NCI-H82 treated with DMSO at 0.1 percent for 48 hours (cell line): Measurements from ENCODE around the gene KCTD11.

Source experiments
- DNase-seq: peaks from one replicate; lab custom pipeline; 2025; ENCODE audit not compliant: unreplicated experiment; lab: John Stamatoyannopoulos, UW

The KCTD11 gene

GRCh38 chr17:7374353-7374752 lies 22.4 kb downstream of the KCTD11 start:
- DNase-seq: no peak

DNA sequence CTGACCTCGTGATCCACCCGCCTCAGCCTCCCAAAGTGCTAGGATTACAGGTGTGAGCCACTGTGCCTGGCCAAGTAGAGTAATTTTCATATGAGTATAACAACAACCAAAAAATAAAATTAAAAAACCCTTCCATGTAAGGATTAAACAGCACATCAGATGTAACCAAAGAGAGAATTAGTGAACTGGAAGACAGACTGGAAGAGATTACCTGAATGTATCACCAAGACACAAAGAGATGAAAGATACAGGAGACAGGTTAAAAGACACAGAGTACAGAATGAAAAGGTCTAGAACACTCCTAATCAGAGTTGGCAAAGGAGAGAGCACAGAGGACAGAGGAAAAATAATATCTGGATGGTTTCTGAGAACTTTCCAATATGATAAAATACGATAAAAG lies 27.2 kb downstream of the KCTD11 start:
- no peak for DNase-seq

DNA sequence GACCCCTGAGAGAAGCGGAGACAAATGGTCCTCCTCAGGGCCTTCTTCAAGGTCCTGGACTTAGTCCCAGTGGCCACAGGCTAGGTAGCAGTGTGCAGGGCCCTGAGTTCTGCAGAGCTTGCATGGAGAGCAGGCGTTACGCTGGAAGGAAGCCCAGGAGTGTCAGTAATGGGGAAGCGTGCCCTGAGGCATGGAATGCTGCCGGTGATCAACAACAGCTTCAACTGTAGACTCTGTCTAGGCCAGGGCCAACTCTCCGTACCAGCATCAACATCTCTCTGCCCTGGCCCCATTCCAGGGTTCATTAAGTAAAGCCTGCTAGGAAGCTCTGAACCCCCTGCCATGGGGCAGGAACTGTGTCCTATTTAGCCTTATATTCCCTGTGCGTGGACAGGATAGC lies 28.4 kb downstream of the KCTD11 start:
- no peak for DNase-seq

GRCh38 chr17:7380855-7381683 lies 29.1 kb downstream of the KCTD11 start, which contains the start of gene TNK1:
TNK1 (plus strand) TSS chr17:7381089; CDS start chr17:7382927, 1,838 bp downstream.
- DNase-seq: no peak

- no peak for DNase-seq
Observed at GRCh38 chr17:7382901-7383300, 30.9 kb downstream of the KCTD11 start.

- DNase-seq: no peak
Observed at GRCh38 chr17:7383371-7383741, 31.4 kb downstream of the KCTD11 start.

GRCh38 chr17:7383742-7384488 lies 32.0 kb downstream of the KCTD11 start:
- peak; percentile 16 for DNase-seq

DNA sequence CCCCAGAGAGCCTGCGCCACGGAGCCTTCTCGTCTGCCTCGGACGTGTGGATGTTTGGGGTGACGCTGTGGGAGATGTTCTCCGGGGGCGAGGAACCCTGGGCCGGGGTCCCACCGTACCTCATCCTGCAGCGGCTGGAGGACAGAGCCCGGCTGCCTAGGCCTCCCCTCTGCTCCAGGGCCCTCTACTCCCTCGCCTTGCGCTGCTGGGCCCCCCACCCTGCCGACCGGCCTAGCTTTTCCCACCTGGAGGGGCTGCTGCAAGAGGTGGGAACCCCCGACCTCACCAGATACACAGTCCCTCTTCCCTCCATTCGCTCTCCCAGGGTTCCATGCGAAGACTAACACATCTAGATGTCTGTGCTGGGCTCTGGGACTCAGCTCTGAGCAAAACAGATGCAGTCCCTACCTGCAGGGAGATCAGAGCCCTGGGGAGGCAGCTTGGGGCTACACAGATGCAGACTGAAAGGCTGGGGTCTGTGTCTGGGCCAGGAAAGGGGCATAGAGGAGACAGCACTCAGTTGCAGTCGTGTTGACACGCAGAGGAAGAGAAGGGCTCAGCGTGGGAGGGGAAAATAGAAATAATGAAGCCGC lies 32.6 kb downstream of the KCTD11 start:
- no peak for DNase-seq

DNA sequence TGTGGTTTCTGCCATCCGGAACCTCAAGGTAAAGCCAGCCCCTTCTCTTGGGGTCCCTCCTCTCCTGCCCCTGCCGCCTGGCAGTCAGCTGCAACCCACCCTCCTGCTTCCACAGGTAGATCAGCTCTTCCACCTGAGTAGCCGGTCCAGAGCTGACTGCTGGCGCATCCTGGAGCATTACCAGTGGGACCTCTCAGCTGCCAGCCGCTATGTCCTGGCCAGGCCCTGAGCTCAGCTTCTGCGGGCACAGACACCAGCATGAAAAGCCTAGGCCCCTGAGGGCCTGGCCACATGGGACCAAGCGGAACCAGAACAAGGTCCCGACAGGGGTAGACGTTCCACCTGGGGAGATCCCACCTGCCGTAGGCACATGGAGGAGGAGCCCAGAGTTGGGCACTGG lies 36.9 kb downstream of the KCTD11 start:
- DNase-seq: no peak

DNA sequence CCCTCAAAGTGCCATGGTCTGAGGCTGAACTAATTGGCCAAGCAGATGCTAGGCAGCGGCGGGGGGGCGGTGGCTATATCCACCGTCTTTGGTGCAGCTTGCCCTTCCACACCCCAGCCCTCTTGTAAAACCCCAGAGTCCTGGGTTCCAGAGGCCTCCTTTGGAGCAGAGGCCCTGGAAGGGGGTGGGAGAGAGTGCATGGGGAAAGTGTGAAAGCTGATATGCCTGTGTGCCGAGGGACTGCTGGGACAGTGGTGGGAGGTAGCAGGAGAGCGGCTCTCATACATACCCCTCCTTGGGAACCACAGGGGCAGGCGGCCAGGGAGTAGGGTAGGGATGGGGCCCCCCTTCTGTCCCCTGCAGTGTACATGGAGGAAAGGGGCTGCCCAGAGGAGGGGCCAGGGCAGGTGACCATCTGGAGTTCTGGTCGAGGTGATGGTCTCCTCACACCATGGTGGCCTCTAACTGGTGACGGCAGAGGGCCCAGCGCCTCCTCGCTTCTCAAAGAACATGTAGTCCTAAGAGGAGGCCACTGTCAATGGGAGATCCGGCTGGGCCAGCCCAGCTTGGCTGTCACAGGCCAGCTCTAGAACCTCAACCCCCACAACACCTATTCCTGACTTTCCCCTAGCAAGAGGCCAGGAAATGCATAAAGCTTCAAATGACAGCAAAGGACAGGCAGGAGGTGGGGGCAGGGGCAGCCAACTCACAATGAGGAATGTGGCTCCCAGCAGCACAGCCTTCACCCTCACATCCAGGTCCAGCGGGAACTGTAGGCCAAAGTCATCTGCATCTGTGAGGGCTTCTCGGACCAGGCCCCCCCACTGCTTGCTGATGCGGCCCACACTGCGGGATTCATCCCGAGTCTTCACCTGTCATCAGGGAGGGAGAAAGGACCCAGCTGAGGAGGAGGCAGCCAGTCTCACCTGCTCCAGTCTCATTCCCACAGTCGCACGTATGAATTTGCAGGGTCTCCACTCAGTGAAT lies 38.3 kb downstream of the KCTD11 start:
- DNase-seq: no peak

DNA sequence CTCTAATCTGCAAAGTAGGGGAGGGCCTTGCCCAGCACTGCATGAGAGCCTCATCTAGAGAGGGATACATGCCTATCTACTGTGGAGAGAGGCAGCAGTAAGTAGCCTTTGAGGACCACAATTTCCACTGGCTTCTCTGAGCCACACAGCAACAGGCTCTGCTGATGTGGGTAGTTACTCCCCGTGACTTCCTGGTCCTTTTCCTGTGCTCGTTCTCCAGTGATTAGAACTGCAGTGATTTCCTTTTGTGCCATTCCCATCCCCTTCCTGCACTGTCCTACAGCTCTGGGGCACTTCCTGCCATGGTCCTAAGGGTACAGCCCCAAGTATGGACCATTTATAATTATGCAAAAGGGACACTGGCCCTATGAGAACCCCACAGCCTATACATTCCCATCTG lies 39.3 kb downstream of the KCTD11 start:
- no peak for DNase-seq

DNA sequence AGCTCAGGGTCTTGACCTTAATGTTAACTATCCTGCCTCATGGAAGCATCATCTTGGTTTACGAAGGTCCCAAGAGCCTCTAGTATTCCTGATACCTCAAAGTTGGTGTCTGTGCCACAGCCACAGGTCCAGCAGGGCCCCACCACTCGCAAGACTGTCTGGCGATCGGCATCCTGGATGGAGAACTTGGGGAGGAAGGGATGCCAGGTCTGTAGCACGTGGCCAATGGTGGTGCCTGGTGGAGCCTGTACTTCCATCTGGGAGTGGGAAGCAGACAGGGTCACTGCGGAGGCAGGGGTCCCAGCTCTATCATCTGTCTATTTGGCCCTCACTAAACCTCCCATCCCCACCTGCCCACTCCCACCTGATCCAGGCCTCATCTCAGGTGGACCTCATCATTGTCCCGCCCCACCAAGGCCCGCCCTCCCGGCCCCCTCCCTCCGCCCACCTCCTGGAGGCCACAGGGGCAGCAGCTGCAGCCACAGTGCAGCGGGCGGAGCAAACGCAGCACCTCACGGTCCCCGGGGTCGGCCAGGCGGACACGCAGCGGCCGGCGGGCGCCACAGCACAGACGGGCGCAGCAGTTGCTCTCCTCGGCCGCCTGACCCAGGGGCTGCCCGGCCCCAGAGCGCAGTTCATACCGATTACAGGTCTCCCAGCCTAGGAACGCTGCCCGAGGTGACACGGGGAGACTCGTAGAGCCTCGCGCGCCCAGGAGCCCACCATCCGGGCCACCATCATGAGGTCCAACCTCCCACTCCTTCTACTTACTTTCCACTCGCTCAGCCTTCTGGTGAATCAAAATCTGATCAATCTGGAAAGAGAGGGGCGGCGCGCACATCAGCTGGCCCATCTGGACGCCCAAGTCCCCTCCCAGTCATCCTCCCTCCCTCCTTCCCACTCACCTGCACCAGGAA lies 41.0 kb downstream of the KCTD11 start:
- no peak for DNase-seq

DNA sequence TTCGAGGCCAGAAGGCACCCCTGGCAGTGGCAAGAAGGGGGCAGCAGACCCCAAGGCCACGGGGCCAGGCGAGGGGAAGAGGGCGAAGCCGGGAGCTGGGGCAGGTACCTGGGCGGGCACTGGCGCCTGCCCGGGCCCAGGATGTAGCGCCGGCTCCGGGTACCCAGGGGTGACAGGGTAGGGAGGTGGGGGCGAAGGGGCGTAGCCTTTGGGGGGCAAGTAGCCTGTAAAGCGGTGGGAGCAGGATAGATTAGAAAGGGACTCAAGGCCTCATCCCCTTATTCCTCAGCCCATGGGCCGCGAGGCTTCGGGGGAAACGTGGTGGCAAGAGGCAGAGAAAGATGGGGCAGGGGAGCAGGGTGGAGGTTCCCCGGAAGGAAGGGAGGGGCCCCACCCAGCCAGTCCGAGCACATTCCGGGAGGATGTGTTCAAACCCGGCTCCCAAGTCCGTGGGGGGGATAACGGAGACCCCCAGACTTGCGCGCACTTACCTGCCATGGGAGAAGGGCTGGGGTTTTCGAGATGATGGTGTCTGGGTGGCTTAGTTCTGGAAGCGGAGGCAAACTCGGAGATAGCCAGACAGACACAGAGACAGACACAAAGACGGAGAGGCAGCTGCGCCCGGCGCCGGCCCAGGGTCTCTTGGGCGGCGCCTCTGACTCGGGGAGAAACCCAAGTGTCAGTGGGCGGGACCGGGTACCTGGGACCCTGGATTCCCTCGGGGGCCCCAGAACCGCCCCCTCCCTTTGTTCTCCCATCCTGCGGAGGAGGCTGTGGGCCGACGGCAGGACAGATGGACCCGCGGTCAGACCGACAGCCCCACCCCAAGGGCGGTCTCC lies 41.9 kb downstream of the KCTD11 start:
- DNase-seq: peak; percentile 19

DNA sequence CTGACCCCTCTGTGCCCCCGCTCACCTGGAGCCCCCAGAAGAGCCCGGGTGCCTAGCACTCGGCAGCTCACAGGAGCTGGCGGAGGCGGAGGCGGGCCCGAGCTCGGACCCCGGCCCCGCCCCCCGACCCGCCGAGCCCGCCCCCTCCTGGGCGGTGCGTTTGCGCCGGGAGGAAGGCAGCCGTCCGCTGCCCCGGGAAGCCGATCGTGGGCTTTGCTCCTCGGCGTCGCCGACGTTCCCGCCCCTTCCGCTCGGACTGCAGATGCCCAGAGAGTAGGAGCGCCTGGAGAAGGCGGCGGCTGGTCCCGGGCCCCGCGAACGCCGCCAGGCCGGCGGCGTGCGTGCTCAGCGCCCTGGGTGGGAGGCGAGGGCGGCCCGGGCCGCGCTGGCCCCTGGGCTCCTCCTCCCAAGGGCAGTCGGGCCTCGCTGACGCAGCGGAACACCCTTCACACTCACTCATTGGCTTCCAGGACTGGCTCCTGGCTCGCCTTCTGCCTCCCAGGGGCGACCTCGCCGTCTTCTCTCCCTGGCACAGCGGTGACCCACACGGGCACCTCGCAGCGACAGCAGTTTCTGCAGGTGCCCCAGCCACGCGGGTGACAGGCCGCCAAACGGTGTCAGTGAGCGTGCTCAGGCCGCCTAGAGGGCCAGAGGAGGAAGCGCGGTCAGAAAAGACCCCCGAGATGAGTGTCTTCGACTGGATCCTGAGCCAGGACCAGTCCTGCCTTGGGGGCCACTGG lies 42.7 kb downstream of the KCTD11 start, which contains the start of gene PLSCR3:
Gene PLSCR3, minus strand, starts transcription at position 74 of the 740 bp plus-strand sequence. CDS start 415 bp downstream, outside the sequence.
- peak; percentile 57 for DNase-seq

- no peak for DNase-seq
Observed at GRCh38 chr17:7396147-7396546, 44.2 kb downstream of the KCTD11 start.

- DNase-seq: no peak
Observed at GRCh38 chr17:7398612-7399011, 46.6 kb downstream of the KCTD11 start.

DNA sequence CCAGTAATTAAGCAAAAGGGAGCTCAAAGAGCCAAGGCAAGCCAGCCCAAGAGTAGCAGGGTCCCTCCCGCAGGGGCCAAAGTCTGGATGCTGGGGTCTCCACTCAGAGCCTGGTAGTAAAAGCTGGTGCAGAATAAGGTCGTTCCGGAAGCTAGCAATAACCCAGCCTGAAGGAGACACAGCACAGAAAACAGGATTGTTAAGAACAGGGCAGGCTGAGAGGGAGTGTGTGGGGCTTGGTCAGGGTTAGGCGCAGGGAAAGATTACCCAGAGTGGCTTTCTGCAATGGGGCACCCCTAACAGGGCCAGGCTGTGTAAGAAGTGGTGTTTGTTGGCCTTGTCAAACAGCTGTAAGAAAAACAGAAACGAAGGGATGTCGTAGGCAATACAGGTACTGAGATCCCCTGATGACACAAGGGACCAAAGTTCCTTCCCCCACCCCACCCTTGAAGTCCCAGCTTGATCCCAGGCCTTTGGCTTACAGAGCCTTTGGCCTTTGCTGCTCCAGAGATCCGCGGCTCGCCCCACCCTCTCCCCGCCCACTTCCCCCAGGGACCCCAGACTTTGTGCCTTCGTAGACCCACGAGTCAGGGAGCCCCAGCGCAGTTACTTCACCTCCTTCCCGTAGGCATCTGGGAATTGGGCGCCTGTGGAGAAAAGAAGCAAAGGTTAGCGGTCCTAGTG lies 51.2 kb downstream of the KCTD11 start:
- no peak for DNase-seq

DNA sequence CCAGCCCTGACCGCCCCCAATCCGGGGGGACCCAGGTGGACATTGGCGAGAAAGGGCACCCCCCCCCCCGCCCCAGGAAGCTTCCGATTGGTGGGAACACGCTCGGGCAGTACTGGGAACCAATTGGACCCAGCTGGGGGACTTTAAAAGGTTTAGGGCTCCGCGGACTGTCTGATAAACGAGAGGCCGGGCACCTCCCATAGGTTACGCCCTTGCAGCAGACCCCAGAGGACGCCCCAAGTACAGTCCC lies 51.7 kb downstream of the KCTD11 start:
- peak; percentile 81 for DNase-seq
